GM21529 (cell line): ENCODE measurements around the gene EME1.

Experiments used
- ATAC-seq: cut with Tn5 transposase; IDR thresholded peaks from one replicate; pipeline ENCODE4 v1.9.1; 2021; ENCODE audit not compliant: unreplicated experiment

Gene EME1

GRCh38 chr17:50361561-50362480 is 11.2 kb upstream of the EME1 start:
- peak; percentile 65 for ATAC-seq

GRCh38 chr17:50362661-50363060 is 10.4 kb upstream of the EME1 start:
- ATAC-seq = no peak

GRCh38 chr17:50363217-50364060 is 9.6 kb upstream of the EME1 start:
- ATAC-seq = no peak

- ATAC-seq = no peak
These were observed 9.0 kb upstream of the EME1 start for GRCh38 chr17:50364061-50364458.

- no peak for ATAC-seq
These were observed 8.3 kb upstream of the EME1 start for GRCh38 chr17:50364715-50365114.

- no peak for ATAC-seq
These were observed 7.9 kb upstream of the EME1 start for GRCh38 chr17:50365165-50365564.

GRCh38 chr17:50365649-50366393 is 7.2 kb upstream of the EME1 start:
- ATAC-seq = no peak

GRCh38 chr17:50367401-50367800 is 5.6 kb upstream of the EME1 start:
- no peak for ATAC-seq

GRCh38 chr17:50370052-50370451 is 3.0 kb upstream of the EME1 start:
- ATAC-seq = no peak

- no peak for ATAC-seq
These were observed 1.5 kb upstream of the EME1 start for GRCh38 chr17:50371526-50371925.

GRCh38 chr17:50372222-50372757 is 739 bp upstream of the EME1 start:
- ATAC-seq = peak; percentile 9

- no peak for ATAC-seq
These were observed 676 bp downstream of the EME1 start for GRCh38 chr17:50373705-50374104.

- no peak for ATAC-seq
These were observed 3.0 kb downstream of the EME1 start for GRCh38 chr17:50375858-50376538.

- no peak for ATAC-seq
These were observed 6.5 kb downstream of the EME1 start for GRCh38 chr17:50379351-50380132.

- ATAC-seq = no peak
These were observed 7.6 kb downstream of the EME1 start for GRCh38 chr17:50380369-50381259.

GRCh38 chr17:50381260-50381815 is 8.3 kb downstream of the EME1 start:
- no peak for ATAC-seq

GRCh38 chr17:50381920-50382319 is 8.9 kb downstream of the EME1 start:
- no peak for ATAC-seq

- no peak for ATAC-seq
These were observed 9.9 kb downstream of the EME1 start for GRCh38 chr17:50382931-50383330.
